Astrocyte (in vitro differentiated cells and primary cell): ENCODE results near the gene CNTNAP2.

Source experiments
- EZH2 ChIP-seq: IDR thresholded peaks from 2 replicates; pipeline ENCODE4 v1.6.1; 2012; ENCODE audit warnings: mild to moderate bottlenecking, low read length, inconsistent platforms; ENCODE audit not compliant: insufficient read depth
- TF ChIP-seq, protein P1 (sequence below): IDR thresholded peaks from 2 replicates; pipeline ENCODE4 v1.5.1; 2011; ENCODE audit warnings: low read depth, mild to moderate bottlenecking, inconsistent platforms, low read length, moderate library complexity; ENCODE audit not compliant: insufficient read depth

DNA sequence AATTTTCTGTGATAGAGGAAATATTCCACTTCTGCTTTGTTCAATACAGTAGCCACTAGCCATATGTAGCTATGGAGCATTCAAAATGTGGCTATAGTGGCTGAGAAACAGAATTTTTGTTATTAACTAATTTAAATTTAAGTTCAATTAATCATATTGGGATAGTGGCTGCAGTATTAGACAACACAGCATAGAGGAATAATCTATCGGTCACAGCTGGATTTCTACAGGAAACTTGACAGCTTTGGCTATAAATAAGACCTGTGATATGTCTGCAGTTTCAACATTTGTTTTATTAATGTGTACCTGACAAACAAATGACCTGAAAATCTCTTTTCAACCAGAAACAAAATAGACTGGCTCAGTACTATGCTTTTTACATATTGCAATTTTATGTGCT, 953.2 kb downstream of the CNTNAP2 start:
- TF ChIP-seq, protein P1, sequence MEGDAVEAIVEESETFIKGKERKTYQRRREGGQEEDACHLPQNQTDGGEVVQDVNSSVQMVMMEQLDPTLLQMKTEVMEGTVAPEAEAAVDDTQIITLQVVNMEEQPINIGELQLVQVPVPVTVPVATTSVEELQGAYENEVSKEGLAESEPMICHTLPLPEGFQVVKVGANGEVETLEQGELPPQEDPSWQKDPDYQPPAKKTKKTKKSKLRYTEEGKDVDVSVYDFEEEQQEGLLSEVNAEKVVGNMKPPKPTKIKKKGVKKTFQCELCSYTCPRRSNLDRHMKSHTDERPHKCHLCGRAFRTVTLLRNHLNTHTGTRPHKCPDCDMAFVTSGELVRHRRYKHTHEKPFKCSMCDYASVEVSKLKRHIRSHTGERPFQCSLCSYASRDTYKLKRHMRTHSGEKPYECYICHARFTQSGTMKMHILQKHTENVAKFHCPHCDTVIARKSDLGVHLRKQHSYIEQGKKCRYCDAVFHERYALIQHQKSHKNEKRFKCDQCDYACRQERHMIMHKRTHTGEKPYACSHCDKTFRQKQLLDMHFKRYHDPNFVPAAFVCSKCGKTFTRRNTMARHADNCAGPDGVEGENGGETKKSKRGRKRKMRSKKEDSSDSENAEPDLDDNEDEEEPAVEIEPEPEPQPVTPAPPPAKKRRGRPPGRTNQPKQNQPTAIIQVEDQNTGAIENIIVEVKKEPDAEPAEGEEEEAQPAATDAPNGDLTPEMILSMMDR, result no peak
- no peak for TF ChIP-seq EZH2
